GM21825 (cell line): ENCODE data around the gene SHCBP1L.

Experiments used
- ATAC-seq: cut with Tn5 transposase; IDR thresholded peaks from one replicate; pipeline ENCODE4 v1.9.1; 2021; ENCODE audit warnings: mild to moderate bottlenecking, moderate library complexity; ENCODE audit not compliant: unreplicated experiment

Gene SHCBP1L

DNA sequence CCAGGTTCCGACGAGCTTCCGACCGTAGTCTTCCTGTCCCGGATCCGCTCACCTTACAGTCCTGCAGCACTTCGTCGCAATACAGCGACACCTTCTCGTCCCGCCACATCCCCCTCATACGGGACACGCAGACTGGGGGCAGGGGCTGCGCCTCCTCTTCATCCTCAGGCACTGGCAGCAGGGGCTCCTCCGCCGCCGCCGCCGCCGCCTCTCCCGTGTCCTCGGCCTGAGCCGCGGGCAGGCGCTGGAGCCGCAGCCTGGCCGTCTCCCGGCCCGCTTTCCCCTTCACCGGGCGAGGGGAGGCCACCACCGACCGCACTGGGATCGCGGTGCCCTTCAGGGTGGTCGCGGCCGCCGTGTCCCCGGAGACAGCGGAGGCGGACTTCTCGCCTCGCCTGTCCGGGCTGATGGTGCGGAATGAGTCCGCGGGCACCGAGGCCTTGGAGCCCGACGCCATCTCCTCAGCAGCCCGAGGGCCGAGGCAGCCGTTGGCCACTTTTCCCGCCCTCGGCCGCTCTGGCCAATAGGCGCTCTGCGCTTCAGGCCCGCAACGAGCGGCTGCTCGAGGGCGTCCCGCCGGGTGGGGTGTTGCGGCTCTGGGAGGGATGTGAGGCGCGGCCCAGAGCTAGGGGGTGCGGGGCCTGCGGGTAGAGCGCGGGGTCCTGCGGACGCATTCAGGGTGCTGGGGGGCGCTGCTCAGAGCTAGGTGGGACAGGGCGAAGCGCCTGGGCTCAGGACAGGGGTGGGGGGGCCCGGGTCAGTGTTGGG lies at the start of gene SHCBP1L:
Gene SHCBP1L (minus strand): TSS at position 490 of the 768 bp plus-strand sequence. CDS start 33 bp downstream, at position 457.
- no peak for ATAC-seq

GRCh38 chr1:183002267-183002666 lies 49.3 kb upstream of the SHCBP1L start:
- no peak for ATAC-seq

- no peak for ATAC-seq
Observed at GRCh38 chr1:183000167-183000962, 47.4 kb upstream of the SHCBP1L start.

- ATAC-seq, result no peak
Observed at GRCh38 chr1:182998482-182998881, 45.5 kb upstream of the SHCBP1L start.

DNA sequence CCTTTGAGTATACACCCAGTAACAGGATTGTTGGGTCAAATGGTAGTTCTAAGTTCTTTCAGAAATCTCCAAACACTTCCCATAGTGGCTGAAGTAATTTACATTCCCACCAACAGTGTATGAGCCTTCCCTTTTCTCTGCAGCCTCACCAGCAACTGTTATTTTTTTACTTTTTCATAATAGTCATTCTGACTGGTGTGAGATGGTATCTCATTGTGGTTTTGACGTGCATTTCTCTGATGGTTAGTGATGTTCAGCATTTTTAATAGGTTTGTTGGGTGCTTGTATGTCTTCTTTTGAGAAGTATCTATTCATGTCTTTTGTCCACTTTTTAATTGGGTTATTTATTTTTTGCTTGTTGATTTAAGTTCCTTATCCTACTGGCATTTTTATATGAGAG lies 43.9 kb upstream of the SHCBP1L start:
- ATAC-seq, result no peak

DNA sequence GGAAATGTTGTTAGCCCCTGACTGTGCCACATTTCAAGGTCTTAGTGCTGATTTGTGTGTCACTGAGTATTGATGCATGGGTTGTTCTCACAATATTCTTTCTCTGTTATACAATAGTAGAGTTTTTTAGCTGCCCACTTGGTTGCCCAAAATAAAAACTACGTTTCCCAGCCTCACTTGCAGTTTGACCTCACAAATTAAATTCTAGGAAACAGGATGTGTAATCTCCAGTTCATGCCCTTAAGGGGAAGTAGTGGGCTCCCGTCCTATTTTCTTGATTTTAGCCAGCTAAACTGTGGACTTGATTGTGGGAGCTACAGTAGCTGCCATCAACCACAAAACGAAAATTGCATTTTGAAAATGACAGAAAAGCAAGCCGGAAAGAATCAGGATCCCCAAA lies 42.9 kb upstream of the SHCBP1L start:
- no peak for ATAC-seq

GRCh38 chr1:182993746-182994145 lies 40.8 kb upstream of the SHCBP1L start:
- ATAC-seq, result no peak

- ATAC-seq, result no peak
Observed at GRCh38 chr1:182990413-182991144, 37.6 kb upstream of the SHCBP1L start.

- no peak for ATAC-seq
Observed at GRCh38 chr1:182985876-182986275, 32.9 kb upstream of the SHCBP1L start.

DNA sequence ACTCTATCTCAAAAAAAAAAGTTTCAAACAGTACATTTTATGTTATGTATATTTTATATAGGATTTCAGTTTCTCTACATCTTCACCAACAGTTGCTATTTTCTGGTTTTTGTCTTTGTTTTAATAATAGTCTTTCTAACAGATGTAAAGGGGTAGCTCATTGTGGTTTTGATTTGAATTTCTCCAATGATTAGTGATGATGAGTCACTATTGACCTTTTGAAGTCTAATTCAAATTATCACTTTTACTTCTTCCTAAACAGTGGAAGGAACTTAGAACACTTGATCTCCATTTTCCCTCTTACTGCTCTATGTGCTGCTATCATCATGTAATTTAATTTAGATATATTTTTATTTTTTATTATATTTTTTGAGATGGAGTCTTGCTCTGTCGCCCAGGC lies 31.7 kb upstream of the SHCBP1L start:
- ATAC-seq, result no peak

DNA sequence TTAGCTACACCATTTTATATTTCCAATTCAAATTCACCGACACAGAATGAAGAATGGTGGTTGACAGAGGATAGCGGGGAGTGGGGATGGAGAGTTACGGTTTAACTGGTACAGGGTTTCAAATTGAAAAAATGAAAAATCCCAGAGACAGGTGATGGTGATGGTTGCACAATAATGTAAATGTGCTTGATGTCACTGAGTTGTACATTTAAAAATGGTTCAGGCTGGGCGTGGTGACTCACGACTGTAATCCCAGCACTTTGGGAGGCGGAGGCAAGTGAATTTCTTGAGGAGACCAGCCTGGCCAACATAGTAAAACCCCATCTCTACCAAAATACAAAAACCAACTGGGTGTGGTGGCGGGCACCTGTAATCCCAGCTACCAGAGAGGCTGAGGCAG lies 31.2 kb upstream of the SHCBP1L start:
- ATAC-seq, result no peak

GRCh38 chr1:182978151-182978853 lies 25.3 kb upstream of the SHCBP1L start:
- ATAC-seq, result no peak

DNA sequence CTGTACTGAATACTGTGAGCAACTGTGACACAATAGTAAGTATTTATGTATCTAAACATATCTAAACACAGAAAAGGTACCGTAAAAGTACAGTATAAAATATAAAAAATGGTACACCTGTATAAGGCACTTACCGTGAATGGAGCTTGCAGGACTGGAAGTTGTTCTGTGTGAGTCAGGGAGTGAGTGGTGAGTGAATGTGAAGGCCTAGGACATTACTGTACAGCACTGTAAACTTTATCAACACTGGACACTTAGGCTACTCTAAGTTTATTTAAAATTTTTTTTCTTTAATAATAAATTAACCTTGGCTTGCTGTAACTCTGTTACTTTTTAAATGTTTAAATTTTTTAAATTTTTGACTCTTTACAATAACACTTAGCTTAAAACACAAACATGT lies 24.5 kb upstream of the SHCBP1L start:
- no peak for ATAC-seq

DNA sequence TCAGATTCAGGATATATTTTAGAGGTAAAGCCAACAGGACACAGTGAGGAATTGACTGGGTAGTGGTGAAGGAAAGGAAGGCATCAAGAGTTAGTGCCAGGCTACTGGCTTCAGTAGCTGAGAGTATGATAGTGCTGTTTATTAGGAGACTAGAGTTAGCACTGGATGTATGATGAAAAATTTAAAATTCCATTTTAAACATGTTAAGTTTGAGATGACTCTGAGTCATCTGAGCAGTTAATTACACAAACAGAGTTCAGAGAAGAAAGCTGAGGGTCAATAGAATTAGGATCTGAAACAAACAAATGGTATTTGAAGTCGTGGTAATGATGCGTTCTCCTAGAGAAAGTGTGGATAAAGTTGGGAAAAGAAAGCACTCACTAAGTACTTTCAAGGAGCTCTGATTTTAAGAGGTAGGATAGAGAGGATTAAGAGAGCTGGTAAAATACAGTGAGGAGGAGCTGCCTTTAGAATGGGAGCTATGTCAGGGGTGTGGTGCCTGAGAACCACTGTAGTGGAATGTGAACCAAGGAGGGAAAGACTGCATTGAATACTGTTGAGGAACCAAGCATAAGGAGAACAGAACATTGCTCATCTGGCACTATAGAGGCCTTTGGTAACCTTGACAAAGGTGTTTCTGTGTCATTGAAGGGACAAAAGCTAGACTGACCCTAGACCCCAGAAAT lies 21.7 kb upstream of the SHCBP1L start:
- ATAC-seq, result no peak

- no peak for ATAC-seq
Observed at GRCh38 chr1:182972829-182973228, 19.9 kb upstream of the SHCBP1L start.

- no peak for ATAC-seq
Observed at GRCh38 chr1:182972231-182972630, 19.3 kb upstream of the SHCBP1L start.

DNA sequence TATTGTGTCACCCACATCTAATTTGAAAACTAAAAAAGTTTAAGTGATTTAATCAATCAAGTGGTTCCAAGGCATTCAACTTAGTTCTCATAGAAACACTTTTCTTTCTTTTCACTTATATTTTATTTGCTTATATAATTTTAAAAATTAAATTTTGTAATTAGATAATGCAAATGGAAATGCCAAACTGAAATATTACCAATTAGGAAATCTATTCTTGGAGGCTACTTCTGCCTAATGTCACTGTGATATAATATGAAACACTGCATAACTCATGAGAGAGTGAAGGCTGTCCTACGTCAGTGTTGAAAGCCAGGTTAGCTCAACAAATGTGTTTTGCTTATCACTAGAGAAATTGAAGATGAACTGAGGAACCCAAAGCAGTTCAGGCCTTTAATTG lies 18.3 kb upstream of the SHCBP1L start:
- ATAC-seq, result no peak

DNA sequence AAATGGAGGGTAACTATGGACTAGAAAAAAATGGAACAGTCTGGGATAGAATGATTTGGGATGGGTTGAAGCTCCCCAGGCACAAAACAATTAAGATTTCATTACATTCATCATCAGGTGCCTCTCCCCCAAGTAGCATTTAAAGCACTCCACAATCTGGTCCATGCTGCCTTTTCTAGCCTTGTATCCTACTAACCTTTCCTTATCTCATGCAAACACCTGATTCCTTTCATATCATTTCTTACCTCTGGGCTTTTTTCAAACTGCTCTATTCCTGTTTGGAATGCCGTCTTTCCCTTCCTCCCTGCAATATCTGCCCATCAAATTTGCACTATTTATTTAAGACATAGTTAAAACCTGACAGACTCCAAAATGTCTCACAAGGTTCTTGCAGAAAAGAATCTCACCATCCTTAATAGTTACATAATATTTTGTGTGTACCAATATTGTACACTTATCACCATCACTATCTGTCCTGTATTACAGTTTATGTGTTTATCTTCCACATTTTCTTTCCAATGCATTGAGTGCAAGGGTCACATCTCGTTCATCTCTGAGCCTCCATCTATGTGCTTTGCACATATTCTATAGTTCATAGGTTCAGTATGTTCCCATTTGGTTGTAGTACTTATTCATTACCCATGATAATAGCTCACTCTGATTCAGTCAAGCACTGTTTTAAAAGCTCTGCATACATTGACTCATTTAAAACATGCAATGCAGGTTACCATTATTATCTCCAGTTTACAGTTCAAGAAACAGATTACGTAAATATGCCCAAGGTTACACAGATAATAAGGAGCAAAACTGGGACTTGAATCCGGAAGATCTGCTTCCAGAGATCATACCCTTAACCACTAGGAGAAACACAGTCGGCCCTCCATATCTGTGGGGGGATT lies 16.1 kb upstream of the SHCBP1L start:
- no peak for ATAC-seq

DNA sequence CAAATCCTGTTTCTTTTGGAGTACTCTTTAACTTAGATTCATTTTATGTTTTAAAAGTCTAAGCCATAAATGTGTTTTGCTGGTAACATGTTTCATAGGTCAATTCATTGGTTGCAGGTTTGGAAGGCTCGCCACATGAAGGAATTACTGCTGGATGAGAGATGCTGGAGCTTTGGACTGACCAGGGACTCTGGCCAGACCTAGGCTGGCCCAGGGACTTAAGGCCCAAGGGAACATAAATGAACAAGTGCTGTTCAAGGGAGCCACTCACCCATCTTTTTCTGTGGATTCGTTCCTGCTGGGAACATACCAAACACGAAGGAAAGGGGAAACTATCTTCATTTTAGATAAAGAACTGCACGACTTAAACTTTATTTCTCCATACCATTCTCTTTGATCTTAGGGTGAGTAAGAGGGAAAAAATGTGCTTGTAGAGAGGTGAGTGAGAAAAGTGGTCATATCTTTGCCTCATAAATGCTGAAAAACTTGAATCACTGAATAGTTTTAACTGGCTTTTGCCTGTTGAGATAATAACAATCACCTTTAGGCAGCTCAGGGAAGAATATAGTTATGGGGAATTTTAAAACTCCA lies 15.3 kb upstream of the SHCBP1L start:
- ATAC-seq, result no peak
